ENCODE measurements around the gene RNU6-1.

The RNU6-1 gene

DNA sequence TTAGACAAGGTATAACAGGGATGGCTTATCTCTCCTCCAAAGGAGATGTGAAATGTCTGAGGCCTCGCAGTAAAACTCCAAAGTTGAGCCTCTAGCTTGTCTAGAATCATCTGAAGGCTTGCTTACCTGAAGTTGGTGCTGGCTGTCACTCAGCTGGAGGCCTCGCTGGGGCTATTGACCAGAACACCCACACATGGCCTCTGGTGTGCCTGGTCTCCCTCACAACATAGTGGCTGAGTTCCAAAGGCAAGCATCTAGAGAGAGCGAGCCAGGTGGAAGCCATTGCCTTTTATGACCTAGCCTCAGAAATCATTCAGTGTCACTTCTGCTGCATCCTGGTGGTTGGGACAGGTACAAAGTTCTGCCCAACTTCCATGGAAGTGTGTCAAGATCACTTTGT, 17.4 kb upstream of the RNU6-1 start:
- no peak for DNase-seq (ENCODE audit: low read depth)

DNA sequence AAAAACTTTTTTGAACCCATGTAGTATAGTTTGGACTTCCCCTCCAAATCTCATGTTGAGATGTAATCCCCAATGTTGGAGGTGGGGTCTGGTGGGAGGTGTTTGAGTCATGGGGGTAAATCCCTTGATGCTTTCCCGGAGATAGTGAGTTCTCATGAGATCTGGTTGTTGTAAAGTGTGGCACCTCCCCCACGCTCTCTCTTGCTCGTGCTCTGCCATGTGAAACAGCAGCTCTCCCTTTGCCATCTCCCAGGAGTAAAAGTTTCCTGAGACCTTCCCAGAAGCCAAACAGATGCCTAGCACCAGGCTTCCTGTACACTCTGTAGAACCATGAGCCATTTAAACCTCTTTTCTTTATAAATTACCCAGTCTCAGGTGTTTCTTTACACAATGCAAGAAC, 16.0 kb upstream of the RNU6-1 start:
- DNase-seq (ENCODE audit: low read depth) = no peak

DNA sequence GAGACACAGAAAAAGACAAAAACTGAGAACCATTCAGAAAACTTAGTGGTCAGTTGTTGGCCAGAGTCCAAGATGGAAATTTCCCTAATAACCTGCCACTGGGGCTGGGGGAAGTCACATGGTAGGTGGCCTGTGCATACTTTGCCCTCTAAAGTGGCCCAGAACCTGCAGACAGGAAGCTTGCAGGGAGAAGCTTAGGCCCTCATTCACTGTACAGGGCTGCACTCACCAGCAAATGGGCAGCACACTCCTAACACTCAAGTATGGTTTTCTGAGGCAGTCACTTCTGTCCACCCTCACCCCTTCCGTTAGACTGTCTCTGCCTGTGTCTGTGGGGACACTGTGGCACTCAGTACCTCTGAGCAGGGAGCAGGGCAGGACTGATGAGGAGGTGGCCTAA, 14.5 kb upstream of the RNU6-1 start:
- no peak for DNase-seq (ENCODE audit: low read depth)

DNA sequence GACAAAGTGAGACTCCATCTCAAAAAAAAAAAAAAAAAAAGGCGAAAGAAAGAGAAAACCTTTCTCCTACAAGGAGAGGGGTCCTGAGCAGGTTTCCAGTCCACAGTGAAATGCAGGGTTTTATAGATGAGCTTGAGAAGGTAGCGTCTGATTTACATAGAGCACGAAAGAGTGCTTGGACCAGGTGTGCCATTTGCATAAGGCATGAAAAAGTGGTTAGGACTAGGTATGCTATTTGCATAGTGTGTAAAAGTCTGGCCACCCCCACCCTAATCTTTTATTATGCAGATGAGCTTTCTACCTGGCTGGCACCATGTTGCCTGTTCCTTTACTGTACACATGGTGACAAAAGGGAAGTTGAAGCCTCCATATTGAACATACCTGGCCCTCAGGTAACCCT, 13.6 kb upstream of the RNU6-1 start:
- DNase-seq (ENCODE audit: low read depth) = no peak

DNA sequence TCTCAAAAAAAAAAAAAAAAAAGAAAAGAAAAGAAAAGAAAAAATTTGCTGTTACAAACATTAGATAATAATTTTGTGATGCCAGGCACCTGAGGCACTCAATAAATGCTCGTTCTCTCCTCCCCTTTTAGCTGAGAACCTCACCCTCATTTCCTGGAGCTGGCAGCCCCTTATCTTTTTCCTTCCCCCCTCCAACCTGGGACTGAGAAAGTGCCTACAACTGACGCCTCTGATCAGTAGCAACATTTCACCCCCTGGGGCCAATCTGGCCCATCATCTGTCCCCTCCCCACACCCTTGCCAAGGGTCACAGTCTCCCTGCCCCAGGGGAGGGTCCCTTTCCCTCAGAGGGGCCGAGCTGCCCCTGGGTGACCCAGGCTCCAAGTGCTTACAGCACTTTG, 12.6 kb upstream of the RNU6-1 start:
- no peak for DNase-seq (ENCODE audit: low read depth)

DNA sequence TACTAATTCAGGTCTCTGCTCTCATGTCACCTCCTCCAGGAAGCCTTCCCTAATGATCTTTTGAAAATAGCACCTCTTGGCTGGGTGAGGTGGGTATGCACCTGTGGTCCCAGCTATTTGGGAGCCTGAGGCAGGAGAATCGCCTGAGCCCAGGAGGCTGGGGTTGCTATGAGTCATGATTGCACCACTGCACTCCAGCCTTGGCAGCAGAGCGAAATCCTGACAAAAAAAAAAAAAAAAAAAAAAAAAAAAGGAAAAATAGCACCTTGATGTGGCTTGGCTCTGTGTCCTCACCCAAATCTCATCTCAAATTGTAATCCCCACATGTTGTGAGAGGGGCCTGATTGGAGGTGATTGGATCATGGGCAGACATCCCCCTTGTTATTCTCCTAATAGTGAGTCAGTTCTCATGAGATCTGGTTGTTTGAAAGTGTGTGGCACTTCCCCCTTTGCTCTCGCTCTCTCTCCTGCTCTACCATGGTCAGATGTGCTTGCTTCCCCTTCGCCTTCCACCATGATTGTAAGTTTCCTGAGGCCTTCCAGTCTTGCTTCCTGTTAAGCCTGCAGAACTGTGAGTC, 11.2 kb upstream of the RNU6-1 start:
- no peak for DNase-seq (ENCODE audit: low read depth)

DNA sequence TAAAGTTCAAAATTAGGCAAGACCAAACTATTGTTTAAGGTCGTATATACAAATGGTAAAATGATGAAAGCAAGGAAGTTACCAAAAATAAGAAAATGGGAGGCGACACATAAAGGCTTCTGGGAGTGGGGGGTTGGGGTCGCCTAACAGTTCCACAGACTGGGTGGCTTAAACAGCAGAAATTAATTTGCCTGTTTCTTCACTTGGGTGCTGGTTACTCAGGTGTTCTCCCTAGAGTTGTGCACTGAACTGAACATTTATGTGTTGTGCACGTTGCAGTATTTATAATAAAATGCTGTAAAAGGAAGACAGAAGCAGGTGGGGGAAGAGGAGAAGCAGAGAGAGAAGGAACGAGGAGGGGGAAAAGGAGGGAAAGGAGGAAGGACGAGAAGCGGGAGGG, 10.5 kb upstream of the RNU6-1 start:
- no peak for DNase-seq (ENCODE audit: low read depth)

DNA sequence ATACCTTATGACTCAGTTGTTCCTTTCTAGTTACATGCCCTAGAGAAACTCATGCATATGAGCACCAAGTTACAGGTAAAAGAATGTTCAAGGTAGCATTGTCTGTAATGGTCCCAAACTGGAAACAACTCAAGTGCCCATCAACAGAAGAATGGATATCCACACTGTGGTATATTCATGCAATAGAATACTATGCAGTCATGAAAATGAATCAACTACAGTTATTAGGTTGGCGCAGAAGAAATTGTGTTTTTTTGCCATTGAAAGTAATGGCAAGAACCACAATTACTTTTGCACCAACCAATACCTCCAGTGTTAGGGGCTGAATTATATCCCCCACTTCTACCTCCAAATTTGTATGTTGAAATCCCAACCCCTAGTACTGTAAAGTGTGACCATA, 9.7 kb upstream of the RNU6-1 start:
- no peak for DNase-seq (ENCODE audit: low read depth)

DNA sequence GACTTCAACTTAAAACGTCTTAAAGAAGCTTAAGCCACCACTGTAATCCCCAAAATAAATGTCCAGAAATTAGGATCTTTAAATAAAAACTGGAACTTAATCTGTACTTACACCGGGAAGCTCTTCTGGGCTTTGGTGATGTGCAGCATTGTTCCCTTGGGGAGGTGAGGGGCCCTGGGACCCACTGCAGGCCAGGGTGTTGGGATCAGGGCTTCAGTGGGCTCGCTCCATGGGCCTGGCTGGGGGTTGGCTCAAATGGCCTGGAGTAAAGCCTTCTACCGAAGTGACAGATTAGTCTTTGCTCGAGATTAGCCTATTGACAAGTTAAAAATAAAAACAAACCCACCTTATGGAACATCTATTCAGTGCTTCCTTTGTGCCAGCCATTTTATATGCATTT, 6.1 kb upstream of the RNU6-1 start:
- DNase-seq (ENCODE audit: low read depth) = no peak

DNA sequence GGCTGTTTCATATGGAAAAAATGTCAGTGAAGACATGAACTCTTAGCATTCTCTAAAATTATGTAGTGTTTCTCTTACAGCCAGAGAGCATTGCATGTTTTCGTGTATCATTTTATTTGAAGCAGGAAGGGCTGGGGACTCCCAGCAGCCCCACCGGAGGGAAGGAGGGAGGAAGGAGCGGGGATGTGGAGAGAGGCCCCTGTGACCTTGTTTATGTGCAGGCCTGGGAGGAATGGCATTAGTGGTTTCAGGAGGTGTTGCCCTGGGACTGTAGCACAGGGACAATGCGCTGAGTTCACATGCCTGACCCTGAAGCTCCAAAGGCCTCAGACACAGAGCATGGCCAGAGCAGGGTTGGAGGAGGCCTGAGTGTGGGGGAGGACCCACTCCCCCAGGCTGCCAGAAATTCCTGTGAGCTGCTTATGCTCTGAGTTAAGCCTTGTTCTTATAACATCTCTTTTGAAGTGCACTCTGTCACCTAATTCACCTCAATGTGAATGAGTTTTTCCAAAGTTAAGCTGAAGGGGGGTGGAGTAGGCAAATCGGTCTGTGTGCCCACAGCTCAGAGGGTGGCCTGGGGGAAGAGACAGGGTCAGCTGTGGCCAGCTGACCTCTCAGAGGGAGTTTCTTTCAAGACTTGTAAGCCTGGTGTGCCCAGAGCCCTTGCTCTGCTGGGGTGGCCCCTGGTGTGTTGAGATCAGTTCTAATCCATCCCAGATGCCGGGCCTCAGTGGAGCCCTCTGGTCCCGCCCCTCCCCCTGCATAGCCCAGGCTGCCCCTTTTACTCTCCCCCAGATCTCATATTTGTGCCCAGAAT, 3.9 kb upstream of the RNU6-1 start:
- DNase-seq (ENCODE audit: low read depth) = no peak

DNA sequence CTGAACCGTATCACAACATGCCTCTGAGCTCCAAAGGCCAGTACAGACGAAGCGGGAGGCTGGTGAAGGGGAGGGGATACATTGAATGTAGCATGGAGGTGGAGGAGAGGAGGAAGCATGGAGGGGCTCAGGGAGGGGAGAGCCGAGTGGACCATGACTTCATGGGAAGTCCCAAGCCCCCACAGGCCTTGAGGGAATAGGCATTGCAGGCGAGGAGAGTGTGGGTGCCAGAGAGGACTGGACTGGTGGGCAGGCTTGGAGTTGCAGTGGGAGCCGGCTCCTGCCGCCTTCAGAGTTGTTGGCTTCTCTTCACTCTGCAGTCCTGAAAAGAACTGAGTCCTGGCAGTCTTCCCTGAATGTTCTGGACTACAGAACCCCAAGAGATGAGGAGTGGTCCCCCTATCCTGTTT, 3.3 kb upstream of the RNU6-1 start:
- no peak for DNase-seq (ENCODE audit: low read depth)

DNA sequence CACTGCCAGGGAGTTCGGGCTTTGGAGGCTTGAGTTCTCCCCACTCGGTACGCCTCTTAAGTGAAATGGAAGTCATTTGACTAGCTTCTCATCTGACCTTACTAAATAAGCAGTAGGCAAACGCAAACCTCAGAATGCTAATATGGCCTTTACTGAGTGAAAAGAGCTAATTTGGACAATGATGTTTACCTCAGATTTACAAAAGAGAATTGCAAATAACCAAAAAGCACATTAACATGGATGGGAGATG, 1.6 kb upstream of the RNU6-1 start:
- no peak for DNase-seq (ENCODE audit: low read depth)

DNA sequence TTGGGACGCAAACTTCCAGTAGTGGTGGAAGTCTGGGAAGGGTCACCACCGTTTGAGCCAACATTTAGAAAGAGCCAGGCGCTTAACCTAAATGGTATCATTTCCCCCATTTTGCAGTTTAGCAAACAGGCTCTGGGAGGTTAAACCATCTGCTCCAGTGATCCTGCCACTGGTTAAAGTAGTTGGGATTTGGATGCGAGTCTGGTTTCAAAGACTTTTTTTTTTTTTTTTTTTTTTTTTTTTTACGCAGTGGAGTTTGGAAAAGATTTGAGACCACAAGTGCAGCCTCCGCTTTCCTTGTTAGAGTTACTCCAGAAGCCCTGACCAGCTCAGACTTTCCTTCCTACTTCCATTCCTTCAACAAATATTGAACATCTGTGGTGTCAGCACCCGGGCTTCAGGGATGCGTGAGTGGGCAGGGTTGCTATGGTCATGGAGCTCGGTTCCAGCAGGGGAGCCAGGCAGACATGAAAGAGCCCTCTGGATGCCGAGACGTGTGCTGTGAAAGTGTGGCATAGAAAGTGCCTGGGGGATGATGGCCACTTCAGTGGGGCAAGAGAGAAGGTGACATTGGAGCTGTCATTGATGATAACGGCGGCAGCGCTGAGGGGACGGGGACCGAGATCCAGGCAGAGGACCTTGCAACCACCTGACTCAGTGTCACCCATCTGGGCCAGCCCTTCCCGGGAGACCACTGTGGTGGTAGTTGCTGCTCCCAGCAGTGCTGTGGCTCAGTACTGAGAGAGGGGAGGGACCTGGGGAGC, 1.1 kb upstream of the RNU6-1 start:
- no peak for DNase-seq (ENCODE audit: low read depth)

DNA sequence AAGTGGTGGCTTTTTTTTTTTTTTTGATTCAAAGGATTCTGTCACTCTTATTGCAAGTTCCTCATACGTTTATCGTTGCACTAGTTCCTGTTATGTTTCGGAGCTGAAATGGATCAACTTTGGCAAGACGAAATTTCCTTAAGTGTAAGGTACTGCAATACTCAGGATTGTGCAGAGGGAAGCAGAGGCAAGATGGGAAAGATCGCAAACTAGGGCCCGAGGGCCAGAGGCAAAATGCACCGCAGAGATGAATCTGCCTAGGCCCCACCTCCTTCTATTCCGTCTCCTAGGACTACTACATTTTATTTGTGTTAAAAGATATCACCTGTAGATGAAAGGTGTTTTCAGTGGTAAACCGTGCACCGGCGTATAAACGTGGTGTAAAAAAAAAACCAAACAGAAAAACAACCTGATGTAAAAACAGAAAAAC, 331 bp downstream of the RNU6-1 start:
- no peak for DNase-seq (ENCODE audit: low read depth)

DNA sequence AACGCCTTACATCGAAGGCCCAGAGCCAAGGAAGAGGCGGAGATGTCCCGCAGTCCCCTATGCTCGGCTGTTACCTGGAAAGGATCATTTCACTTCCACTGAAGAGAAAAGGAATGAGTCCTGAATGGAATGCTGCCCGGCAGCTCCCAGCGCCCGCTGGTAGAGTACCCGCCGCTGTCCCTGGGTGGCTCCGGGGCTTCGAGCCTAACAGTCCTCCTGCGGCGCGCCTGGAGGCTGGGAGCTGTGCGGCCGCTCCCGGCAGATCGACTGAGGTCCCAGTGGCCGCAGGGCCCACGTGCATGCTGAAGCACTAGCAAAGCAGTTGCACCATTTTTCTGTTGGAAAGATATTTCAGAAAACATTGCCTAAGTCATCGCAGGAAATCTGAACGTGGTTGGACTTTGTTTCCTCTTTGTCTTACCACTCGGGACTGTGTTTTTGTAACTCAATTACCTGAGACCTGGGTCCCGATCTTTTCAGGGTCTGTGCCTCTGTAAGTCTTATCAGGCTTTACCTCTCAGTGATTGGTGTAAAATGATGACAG, 984 bp downstream of the RNU6-1 start:
- no peak for DNase-seq (ENCODE audit: low read depth)

DNA sequence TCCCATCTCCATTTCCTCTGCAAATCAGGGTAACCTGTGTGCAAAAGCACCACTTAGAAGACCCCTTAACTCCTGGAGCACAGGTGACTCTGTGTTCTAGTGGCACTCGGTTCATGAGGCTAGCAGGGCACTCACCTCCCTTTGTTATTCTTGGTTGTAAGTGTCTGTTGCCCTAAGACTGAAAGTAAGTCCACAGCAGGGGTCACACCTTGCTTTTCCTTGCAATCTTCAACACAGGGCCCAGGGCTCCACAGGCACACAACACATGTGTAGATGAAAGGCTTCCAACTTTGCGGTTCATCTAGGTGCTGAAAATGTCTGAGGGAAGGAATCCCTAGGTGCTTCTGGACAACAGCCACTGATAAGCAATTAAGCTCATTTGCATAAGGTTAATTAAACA, 2.9 kb downstream of the RNU6-1 start:
- DNase-seq (ENCODE audit: low read depth) = no peak

DNA sequence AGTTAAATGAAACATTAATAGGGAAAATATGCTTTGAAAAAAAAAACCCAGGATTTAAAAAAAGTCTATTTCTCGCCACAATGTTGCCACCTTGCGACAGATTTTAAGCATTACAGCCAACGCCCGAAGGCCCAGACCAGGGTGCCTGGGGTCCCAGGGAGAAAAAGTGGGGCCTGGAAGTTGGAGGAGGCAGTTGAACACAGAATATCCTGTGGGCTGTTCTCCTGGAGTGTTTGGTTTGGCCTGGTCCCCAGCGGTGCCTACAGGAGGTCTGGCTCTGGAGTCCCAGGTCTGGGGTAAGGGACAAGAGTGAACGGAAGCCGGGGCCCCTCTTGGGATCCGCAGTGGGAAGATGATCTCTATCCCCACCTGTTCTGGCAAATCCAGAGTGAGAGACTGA, 3.4 kb downstream of the RNU6-1 start:
- no peak for DNase-seq (ENCODE audit: low read depth)

DNA sequence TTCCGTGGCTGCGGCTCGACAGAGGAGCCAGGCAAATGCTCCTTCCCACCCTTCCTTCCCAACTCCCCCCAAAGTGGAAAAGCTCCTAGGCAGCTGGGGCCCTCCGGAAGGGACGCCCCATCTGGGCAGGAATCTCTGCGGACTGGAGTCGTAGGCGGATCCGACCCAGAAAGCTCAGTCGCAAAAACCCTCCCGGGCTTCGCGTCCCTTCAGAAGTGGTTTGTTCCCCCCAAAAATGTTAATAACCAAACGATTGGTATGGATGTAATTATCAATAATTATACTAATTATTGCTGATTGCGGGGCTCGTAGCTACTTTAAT, 3.8 kb downstream of the RNU6-1 start:
- DNase-seq (ENCODE audit: low read depth) = no peak

DNA sequence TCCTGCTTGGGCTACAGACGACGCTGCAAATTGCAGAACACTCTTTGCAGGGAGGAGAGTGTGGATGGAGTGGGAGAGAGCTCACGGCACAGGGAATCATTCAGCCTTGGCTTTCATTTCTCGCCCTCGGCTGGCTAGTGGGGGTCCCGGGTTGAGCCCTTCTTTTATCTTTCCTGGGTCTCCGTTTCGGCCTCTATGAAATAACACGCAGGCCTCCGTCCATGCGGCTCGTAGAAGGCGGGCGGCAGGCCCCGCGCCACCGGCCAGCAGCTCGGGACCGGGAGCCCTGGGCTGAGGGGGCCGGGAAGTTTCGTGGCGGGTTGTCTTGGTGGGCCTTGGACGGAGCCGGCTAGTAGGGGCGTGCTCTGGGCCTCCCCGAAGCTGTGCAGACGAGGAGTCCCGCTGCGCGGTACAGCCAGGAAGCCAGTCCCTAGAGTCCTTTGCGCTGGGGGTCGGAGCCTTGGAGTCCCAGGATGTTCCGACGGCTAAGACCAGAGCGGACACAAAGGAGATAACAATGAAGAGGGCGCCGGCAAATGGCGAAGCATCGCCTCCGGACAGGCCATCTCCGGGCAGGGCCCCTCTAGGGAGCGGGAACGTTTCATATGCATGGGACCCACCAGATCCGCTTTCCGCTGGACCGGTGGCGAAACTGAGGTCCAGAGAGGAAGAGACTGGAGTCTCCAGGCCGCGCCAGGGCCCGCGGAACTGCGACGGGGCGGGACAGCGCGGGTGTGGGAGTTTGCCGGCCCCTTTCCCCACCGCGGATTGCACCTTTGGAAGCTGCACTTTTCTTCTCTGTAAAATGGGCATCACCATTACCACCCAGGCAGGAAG, 4.3 kb downstream of the RNU6-1 start:
- no peak for DNase-seq (ENCODE audit: low read depth)

DNA sequence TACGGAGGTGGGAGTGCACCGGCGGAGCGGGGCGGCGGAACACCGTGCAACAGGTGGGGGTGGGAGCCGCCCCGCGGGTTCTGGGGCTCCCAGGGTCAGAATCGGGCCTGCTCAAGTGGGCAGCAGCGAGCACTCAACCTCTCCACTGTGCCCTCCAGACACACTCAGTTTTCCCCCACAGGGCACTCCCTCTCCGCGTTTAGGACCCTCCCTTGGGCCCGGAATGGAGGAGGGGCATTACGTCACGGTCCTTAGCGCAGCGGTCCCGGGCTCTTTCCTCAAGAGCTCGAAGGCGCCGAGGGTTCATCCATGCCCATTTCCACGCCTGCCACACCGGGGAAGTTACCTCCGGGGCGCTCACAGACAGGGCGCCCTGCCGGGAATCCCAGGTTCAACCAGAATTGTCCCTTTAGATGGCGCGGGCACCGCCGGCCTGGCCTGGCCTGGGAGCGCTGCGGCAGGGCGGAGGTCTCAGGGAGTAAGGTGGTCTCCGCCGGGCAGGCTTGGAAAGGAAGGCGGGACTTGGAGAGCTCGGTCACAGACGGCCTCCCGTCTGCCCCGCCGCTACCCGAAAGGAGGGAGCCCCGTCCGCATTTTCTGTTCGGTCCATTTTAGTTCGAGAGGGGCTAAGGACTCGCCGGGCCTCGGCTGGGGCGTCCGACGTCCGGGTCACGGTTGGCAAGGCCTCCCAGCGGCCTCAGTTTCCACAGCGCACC, 5.1 kb downstream of the RNU6-1 start:
- DNase-seq (ENCODE audit: low read depth) = no peak

DNA sequence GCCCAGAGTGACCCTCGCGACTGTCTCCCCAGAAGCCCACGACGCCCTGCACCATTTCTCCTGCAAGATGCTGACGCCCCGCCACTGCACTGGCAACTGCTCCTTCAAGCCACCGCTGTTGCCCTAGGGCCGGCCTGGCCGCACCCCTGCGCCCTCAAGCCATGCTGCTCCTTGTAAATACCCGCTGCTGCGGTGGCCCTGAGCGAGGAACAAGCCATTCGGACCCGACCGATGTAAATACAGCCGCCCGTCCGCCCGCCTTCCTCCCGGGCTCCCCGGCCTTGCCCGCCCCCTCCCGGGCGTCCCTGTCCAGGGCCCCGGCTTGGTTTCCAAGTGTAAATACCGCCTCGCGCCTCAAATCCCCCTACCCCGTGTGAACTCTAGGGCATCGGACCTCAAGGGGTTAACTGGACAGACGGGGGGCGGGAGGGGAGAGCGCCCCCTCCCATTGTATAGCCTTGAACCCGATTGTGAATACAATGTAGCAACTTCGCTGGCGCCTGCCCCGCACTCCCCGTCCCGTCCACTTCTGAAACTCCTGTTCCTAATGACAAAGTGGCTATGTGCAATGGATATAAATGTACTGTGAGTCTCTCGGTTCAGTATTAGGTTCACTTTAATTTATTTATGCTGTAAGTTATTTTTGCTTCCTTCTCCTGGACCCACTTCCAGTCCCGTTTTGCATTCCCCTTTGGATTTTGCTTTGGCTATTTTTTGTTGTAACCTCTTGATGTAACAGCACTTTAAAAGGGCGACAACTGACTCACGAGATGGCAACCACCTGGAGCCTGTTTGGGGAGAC, 5.9 kb downstream of the RNU6-1 start:
- no peak for DNase-seq (ENCODE audit: low read depth)

Data from fibroblast of the conjunctiva (primary cell).